ENCODE results near the gene TUG1.

The TUG1 gene

GRCh38 chr22:30930228-30930627 lies 38.8 kb upstream of the TUG1 start:
- TF ChIP-seq NFIC (IDR thresholded peaks at IDR 0.05) (no peak), EP300 (IDR thresholded peaks at IDR 0.05; ENCODE audit: borderline replicate concordance) (no peak)

DNA sequence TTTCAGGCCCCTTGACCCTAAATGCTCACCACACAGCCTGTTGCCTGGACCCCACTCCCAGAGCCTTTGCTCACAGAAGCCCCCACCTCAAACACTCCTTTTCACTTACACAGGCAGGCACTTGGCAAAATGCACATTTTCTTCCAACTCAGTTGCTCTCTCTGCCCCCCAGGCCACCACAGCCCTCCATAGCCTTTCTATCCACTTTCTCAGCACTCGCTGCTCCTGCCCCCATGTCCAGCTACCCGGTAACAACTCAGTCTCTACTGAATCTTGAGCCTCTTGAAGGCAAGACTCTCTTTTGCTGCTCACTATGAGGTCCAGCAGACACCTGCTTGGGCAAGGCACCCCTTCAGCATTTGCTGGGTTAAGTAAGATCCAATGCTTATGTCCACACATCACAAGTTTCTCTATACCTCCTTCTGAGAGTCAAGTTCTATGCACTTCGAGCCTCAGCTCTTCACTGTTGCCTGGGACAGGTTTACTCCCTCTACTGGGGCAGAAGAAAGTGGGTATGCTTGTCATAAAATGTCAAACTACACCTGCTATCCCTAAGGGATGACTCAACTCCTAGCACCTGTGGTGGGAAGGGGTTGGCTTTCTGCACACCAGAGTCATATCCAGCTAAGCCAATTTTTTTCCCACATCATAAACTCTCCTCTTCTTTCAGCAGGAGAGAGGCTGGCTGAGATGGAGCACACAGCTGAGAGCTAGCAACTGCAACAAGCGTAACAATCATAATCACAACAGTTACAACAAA lies 37.3 kb upstream of the TUG1 start:
- TF ChIP-seq, protein P1, sequence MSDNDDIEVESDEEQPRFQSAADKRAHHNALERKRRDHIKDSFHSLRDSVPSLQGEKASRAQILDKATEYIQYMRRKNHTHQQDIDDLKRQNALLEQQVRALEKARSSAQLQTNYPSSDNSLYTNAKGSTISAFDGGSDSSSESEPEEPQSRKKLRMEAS (IDR thresholded peaks at IDR 0.05): no peak
- TF ChIP-seq YY1 (IDR thresholded peaks at IDR 0.05; ENCODE audit: low read depth): no peak
- TF ChIP-seq, protein P2, sequence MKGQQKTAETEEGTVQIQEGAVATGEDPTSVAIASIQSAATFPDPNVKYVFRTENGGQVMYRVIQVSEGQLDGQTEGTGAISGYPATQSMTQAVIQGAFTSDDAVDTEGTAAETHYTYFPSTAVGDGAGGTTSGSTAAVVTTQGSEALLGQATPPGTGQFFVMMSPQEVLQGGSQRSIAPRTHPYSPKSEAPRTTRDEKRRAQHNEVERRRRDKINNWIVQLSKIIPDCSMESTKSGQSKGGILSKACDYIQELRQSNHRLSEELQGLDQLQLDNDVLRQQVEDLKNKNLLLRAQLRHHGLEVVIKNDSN (IDR thresholded peaks at IDR 0.05): no peak
- no peak for TF ChIP-seq CREB1 (IDR thresholded peaks at IDR 0.05; ENCODE audit: low read depth)
- no peak for TF ChIP-seq CEBPB (IDR thresholded peaks at IDR 0.05)
- TF ChIP-seq TCF12 (IDR thresholded peaks at IDR 0.05; ENCODE audit: low read depth): no peak
- no peak for TF ChIP-seq NFIC (IDR thresholded peaks at IDR 0.05)
- no peak for TF ChIP-seq TEAD4 (IDR thresholded peaks at IDR 0.05)
- TF ChIP-seq, protein P3, sequence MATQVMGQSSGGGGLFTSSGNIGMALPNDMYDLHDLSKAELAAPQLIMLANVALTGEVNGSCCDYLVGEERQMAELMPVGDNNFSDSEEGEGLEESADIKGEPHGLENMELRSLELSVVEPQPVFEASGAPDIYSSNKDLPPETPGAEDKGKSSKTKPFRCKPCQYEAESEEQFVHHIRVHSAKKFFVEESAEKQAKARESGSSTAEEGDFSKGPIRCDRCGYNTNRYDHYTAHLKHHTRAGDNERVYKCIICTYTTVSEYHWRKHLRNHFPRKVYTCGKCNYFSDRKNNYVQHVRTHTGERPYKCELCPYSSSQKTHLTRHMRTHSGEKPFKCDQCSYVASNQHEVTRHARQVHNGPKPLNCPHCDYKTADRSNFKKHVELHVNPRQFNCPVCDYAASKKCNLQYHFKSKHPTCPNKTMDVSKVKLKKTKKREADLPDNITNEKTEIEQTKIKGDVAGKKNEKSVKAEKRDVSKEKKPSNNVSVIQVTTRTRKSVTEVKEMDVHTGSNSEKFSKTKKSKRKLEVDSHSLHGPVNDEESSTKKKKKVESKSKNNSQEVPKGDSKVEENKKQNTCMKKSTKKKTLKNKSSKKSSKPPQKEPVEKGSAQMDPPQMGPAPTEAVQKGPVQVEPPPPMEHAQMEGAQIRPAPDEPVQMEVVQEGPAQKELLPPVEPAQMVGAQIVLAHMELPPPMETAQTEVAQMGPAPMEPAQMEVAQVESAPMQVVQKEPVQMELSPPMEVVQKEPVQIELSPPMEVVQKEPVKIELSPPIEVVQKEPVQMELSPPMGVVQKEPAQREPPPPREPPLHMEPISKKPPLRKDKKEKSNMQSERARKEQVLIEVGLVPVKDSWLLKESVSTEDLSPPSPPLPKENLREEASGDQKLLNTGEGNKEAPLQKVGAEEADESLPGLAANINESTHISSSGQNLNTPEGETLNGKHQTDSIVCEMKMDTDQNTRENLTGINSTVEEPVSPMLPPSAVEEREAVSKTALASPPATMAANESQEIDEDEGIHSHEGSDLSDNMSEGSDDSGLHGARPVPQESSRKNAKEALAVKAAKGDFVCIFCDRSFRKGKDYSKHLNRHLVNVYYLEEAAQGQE (IDR thresholded peaks at IDR 0.05; ENCODE audit: low read depth): no peak
- TF ChIP-seq RAD21 (IDR thresholded peaks at IDR 0.05; ENCODE audit: low read depth): no peak
- TF ChIP-seq EP300 (IDR thresholded peaks at IDR 0.05; ENCODE audit: borderline replicate concordance): no peak
- no peak for TF ChIP-seq EGR1 (IDR thresholded peaks at IDR 0.05)
- no peak for TF ChIP-seq ZBTB7A (IDR thresholded peaks at IDR 0.05; ENCODE audit: low read depth)
- no peak for TF ChIP-seq FOXM1 (IDR thresholded peaks at IDR 0.05; ENCODE audit: borderline replicate concordance, low read depth)
- TF ChIP-seq TAF1 (IDR thresholded peaks at IDR 0.05; ENCODE audit: low read depth): no peak

GRCh38 chr22:30932661-30933060 lies 36.4 kb upstream of the TUG1 start:
- no peak for TF ChIP-seq ZBTB7A (IDR thresholded peaks at IDR 0.05; ENCODE audit: low read depth)
- TF ChIP-seq, protein P1 (IDR thresholded peaks at IDR 0.05): no peak

- TF ChIP-seq, protein P3 (IDR thresholded peaks at IDR 0.05; ENCODE audit: low read depth): peak; percentile 70
- no peak for TF ChIP-seq FOXM1 (IDR thresholded peaks at IDR 0.05; ENCODE audit: borderline replicate concordance, low read depth)
Observed at GRCh38 chr22:30933457-30933856, 35.6 kb upstream of the TUG1 start.

- TF ChIP-seq EGR1 (IDR thresholded peaks at IDR 0.05): no peak
- TF ChIP-seq FOXM1 (IDR thresholded peaks at IDR 0.05; ENCODE audit: borderline replicate concordance, low read depth): no peak
- no peak for TF ChIP-seq CREB1 (IDR thresholded peaks at IDR 0.05; ENCODE audit: low read depth)
- no peak for TF ChIP-seq EP300 (IDR thresholded peaks at IDR 0.05; ENCODE audit: borderline replicate concordance)
- TF ChIP-seq RAD21 (IDR thresholded peaks at IDR 0.05; ENCODE audit: low read depth): no peak
Observed at GRCh38 chr22:30934053-30934452, 35.0 kb upstream of the TUG1 start.

DNA sequence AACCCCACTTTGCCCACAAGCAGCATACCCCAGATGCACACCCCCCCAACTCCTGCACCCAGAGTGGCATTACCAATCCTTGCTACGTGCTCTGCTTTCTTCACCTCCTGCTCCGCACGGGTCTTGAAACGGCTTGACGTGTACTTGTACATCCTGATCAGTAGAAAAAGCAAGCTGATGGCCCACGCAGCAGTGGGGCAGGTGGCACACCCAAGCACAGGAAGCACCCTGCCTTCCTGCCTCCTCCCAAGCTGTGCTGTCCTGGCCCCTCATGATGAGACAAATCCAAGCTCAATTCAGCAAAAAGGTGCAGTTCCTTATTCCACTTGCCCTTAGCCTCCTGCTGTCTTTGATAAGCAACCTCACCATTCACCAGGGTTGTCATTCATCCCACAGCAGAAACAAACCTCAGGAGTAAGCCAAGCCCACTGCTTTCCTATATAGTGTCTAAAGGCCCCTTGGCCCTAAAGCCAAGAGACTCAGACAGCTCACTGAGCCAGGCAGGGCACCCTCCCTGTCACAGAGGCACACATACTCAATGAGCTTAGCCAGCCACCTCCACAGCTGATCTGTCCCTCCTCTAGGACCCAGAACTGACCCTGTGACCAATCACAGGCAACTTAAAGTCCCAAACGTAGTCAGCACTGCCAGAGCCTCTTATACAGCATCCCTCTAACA lies 28.2 kb upstream of the TUG1 start:
- no peak for TF ChIP-seq NFIC (IDR thresholded peaks at IDR 0.05)

GRCh38 chr22:30941363-30941740 lies 27.7 kb upstream of the TUG1 start:
- TF ChIP-seq TEAD4 (IDR thresholded peaks at IDR 0.05) (no peak), NFIC (IDR thresholded peaks at IDR 0.05) (no peak), EGR1 (IDR thresholded peaks at IDR 0.05) (no peak), EP300 (IDR thresholded peaks at IDR 0.05; ENCODE audit: borderline replicate concordance) (no peak), TAF1 (IDR thresholded peaks at IDR 0.05; ENCODE audit: low read depth) (no peak), RAD21 (IDR thresholded peaks at IDR 0.05; ENCODE audit: low read depth) (no peak), YY1 (IDR thresholded peaks at IDR 0.05; ENCODE audit: low read depth) (no peak), CREB1 (IDR thresholded peaks at IDR 0.05; ENCODE audit: low read depth) (no peak)
- TF ChIP-seq, protein P1 (IDR thresholded peaks at IDR 0.05): no peak
- TF ChIP-seq, protein P2 (IDR thresholded peaks at IDR 0.05): no peak

All from Ishikawa (cell line).